Left renal cortex interstitium (tissue), 4 donors: ENCODE results near the gene ETFRF1. TPM values are rescaled to one million over a fixed set of nuclear protein-coding genes. Genes with fewer than 3 reads are reported as not detected.

Experiments
- DNase-seq, 4 donors: peaks; one replicate each; pipeline ENCODE4 v3.0.0-alpha.2; 2013; ENCODE audit warnings: low read depth in 4 of 4, low spot score in 2 of 4, missing footprints in 1 of 4
- polyA plus RNA-seq, 4 donors: library from polyadenylated mRNA; unstranded; fragments of 120-200 nt; gene quantifications; one replicate each; pipeline ENCODE4 v1.2.1, GENCODE V29; 2013; ENCODE audit not compliant: insufficient read length in 4 of 4

Gene ETFRF1, protein sequence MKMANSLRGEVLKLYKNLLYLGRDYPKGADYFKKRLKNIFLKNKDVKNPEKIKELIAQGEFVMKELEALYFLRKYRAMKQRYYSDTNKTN
- 10 to 100 TPM; 35.3 to 46.1 (median 44.3) TPM for polyA plus RNA-seq

DNA sequence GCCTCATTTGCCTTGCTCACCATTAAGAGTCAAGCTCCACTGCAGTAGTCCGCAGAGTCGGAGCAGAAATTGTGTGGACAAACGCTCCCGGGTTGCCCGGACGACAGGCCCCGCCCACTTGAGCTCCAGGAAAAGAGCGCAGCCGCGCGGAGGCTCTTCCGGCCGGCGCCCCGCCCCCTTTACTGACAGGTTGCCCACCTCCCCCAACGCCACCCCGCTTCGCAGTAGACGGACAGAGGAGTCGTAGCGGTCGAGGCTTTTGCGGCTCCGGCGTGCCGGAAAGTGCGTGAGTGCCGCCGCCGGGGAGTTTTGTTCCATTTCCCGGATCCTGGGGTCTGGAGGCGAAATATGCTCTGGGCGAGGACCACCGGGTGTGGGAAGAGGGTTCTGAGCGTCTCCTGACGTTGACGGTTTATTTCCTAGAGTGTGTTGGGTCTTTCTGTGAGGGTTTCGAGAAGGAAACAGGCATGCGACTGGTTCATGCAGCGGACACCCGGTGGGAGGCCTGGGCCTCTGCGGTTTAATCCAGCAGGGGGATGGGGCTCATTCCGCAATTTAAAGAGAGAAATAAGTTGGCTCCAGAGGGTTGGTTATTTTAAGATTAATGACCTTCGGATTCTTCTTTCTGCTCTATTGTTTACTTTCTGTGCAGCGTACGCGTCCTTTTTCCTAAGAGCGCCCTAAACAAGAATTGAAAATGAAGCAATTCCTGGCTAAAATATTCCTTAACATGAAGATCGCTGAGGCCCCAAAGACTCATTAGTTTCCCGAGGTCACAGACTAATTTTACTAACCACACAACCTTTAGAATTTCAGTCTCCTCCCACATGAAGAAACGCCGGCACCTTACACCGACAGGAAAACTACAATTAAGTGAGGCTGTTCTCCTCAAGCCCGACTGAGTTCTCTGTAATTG, at the start of gene ETFRF1, which contains the start of gene DNAI7:
ETFRF1 (plus strand) TSS at position 182 of the 916 bp plus-strand sequence. CDS start 8,720 bp downstream, outside the sequence.
DNAI7 (minus strand) TSS at position 105 of the 916 bp plus-strand sequence; CDS start at position 23, 82 bp downstream.
- peak; percentile 83 to 96 (median 92) for DNase-seq

DNA sequence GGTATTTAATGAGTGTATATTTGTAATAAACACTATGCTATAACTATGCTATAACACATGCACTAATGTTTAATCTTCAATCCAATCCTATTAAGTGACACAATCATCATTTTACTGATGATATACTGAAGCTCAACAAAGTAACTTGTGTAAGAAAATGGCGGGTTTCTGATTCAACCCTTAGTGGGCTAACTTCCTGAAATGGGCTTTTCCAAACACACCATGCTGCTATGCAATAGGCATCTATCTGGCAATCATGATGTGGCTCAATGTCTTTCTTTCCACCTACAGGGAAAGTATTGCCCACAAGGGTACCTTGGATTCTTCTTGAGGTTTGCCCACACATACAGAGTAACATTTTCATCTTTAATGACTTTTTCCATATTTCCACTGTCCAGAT, 48.4 kb upstream of the ETFRF1 start:
- DNase-seq, result no peak

DNA sequence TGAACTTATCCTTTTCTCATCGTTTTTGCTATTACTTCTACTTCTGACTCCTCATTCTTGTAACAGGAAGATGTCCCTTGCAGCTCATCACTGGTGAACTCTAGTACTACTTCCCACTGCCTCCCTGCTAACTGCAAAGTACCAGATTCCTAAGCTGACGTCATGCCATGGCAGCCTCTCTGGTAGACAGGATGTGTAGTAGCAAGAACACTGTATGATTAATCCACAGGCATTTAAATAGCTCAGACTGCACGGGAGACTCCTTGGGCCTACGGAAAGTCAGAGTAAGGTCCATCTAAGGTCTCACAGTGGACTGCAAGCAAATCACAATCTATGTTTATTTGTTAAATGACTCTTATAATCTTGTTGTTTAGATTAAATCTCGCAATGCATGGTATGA, 43.6 kb upstream of the ETFRF1 start:
- DNase-seq, result peak in 2 of 4 donors; percentile 18 to 43

DNA sequence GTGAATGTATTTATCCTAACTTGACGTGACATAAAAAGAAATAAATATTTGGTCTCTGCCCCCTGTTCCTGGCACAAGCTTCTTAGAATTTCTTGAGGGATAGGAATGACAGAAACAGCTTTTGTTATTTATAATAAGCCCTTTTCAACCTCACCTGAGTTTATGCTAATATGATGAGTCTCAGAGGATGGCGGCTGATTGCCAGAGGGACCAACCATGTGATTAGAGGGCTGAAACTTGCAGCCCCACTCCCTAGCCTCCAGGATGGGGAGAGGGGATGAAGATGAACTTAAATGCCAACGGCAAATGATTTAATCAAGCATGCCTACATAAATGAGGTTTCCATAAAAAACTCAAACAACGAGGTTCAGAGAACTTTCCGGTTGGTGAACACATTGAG, 43.0 kb upstream of the ETFRF1 start:
- no peak for DNase-seq

DNA sequence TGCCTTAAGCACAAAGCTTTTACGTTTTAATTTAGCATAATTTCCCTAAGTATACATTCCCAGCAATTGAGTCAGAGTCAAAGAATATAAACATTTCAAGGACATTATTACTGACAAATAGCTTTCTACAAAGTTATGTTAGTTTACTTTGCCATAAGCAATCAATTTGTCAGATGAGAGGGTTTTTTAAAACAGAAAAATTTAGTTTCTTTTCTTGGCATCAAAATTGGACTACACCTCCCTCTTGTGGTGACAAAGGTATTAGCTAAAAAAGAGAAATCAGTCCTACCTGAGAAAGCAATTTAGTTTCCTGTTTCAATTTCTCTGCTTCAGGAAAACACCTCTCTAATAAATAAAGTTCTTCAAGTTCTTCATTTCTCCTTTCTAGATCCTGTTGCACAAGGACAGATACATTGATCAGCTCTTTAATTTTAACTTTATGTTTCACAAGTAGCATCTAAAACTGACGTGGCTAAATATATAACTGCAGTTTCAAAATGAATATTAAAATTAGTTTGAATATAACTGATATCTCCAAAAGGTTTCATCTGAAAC, 39.9 kb upstream of the ETFRF1 start:
- peak in 1 of 4 donors; percentile 32 for DNase-seq

DNA sequence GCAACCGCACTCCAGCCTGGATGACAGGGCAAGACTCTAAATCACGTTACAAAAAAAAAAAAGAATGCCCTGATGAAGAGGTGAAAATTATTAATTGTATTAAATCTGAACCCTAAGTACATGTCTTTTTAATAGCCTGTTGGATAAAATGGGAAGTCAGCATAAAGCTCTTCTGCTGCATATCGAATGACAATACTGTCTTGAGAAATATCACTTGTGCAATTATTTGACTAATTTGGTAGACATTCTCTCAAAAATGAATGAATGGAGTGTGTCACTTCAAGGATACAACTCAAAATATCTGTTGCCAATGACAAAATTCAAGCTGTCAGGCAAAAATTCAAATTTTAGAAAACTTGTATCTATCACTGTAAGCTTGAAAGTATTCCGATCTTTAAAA, 39.0 kb upstream of the ETFRF1 start:
- DNase-seq, result no peak

DNA sequence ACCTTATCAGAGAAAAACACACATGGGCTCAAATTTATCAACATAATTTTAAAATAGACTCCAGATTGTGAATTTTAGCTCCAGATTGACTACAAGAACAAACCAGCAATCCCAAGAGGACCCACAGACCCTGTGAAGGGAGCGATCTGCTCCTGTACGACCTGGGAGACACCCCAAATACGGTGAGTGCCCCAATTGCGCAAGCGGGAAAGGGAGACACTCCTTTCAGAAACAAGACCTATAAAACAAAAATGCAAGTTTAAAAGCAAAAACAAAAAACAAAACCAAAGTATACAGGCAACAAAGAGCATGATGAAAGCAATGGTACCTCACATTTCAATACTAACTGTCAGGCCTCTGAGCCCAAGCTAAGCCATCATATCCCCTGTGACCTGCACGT, 32.2 kb upstream of the ETFRF1 start:
- no peak for DNase-seq

DNA sequence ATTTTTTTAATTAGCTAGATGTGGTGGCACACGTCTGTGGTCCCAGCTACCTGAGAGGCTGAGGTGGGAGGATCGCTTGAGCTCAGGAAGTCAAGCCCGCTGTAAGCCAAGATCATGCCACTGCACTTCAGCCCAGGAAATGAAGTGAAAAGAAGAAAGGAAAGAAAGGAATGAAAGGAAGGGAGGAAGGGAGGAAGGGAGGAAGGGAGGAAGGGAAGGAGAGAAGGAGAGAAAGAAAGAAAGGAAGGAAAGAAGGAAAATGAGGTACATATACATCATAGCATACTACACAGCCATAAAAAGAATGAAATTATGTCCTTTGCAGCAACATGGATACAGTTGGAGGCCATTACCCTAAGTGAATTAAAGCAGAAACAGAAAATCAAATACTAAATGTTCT, 12.3 kb upstream of the ETFRF1 start:
- no peak for DNase-seq

DNA sequence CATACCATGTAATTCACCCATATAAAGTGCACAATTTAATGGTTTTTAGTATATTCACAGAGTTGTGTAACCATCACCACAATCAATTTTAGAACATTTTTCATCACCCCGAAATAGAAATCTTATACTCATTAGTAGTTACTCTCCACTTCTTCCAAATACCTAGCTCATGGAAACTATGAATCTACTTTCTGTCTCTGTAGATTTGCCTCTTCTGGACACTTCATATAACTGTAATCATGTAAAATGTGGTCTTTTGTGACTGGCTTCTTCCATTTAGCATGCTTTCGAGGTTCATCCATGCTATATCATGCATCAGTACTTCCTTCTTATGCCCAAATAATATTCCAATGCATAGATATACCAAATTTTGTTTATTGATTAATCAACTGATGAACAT, 10.9 kb upstream of the ETFRF1 start:
- no peak for DNase-seq

DNA sequence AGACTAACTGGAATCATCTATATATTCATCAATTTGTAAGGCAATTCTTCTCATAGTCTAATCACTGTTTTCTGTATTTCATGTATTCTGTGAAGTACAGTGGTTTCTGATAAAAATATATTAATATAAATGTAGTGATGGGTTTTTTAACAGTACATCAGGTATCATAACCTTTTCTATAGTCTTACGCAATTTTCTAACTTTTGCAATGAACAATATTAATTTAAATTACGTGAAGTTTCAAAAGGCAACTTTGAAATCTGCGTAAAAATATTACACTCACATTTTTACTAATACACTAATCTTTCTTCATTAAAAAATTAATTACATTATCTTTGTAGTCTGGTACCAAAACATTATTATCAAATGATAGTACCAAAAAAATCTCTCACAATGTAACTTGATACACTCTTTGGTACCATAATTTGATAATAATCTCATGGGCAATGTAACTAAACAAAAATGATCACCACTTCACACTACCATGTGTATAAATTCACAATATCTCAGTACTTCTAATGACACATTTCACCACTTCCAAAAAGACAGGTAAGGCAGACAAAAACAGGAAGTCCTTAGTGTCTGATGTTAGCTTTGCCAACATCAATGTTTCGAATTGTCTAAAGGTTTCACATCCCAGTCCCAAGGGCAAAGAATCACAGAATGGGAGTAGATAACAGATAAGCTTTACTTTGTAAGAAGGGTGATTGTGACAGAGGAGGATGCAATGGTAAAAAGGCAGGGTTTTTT, 8.8 kb upstream of the ETFRF1 start:
- no peak for DNase-seq

DNA sequence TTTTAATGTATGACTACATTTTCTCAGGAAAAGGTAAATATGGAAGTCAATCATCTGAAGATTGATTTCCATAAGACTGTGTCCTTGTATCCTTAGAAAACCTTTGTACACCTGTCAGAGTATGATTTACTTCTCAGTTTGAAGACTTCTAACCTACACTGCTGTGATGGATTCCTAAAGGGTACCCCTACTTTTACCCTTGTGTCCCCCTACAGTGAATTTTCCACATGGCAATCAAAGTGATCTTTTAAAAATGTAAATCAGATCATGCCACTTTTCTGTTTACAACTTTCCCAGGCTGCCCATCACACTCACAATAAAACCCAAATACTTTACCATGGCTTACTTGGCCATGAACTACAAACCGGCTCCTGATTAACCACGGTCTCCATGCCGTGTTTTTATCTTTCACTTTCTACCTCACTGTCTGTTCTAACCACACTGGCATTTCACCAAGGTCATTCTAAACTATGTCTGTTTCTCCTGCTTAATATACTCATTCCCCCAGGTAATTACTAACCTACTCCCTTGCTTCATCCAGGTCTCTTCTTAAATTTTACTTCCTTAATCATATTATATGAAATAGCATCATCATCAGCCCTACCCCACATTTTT, 8.1 kb upstream of the ETFRF1 start:
- no peak for DNase-seq

DNA sequence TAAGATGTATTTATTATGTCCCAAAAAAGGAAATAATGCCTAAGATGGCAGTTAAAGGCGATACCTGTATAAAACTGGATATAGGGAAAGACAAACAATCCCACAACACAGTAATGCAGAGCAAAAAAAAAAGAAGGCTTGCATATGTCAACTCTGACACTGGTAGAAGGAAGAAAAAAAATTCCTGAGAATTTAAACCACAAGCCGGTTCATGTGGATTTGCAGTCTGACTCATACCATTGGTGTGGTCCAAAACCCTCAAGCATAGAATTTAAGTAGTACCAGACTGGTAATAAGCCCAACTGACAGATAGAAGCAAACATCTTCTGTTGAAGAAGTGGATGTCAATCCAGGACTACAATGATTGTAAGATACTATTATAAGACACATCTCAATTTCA, 7.3 kb upstream of the ETFRF1 start:
- no peak for DNase-seq

DNA sequence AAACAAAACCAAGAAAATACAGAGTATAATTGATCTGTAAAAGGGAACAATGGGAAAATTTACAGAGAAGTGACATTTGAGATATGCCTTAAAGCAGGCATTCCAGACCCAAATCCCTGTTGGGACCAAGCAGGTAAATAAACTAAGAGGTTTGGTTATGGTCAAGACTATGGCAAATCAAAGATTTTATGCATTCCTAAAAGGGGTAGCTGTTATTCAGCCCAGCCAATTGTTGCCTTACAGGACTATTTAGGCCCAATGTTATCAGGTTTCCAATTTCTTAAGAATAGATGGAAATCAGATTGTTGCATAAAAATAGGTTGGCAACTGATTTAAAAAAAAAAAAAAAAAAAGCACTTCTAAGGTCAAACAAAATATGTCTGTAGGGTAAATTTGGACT, 5.4 kb upstream of the ETFRF1 start:
- DNase-seq, result no peak

DNA sequence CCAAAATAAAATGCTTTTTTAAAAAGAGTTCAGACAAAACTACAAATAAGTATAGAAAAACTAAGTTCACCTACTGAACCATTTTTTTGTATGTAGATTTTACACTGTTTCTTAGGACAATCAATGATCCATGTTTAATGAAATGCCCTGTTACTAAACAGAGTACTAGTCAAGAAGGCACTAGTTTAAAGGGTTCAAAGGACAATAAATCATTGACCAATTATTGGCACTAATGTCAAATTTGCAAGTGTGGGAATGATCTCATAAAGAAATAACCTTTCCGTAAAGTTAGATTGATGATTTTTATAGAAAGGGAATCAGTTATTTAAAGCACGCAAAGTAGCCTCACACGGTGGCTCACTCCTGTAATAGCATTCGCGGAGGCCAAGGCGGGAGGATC, 4.2 kb upstream of the ETFRF1 start:
- DNase-seq, result no peak

DNA sequence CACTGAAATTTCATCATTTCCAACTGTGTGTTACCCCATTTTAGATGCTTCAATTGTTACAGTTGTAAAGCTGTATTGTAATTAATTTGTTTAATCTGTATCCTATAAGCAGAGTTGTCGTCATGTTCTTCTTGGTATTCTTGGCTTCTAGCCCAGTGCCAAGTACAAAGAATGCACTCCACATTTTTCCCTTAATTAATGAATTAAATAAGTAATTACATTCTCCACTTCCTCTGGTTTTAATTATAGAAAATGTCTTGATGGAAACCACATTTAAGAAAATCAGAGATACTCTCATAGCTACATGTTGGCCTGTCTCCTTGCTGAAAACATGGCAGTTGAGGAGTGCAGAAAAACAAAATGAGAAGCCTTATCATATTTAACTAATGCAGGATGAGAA, 823 bp upstream of the ETFRF1 start:
- peak in 1 of 4 donors; percentile 24 for DNase-seq

DNA sequence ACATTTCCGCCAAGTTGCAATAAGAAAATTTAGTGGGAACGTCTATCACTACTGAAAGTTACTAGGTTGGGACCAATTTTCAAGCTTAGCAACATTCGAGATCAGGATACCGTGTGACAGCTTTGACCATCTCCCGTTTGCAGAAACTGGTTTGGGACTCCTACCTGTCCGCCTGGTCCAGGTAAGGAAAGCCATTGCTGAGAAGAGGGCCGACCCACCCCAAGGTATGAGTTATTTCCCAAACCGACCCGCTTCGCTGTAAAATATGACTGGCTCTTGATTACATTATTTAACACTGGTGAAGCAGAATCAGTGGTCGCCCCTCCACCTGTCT, 348 bp upstream of the ETFRF1 start:
- peak in 3 of 4 donors; percentile 8 to 23 (median 9) for DNase-seq

DNA sequence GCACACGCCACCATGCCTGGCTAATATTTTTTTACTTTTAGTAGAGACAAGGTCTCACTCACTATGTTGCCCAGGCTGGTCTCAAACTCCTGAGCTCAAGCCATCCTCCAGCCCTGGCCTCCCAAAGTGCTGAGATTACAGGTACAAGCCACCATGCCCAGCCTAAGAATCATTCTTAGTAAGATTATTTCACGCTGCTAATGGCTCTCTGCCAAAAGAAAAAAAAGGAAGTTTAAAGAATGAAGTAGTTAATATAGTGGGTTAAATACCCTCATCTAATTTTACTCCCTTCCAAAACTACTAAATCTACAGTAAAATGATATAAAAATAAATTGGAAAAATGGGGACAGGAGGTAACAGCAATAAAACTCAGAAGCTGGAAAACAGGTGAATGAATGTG, 2.6 kb downstream of the ETFRF1 start:
- DNase-seq, result no peak

DNA sequence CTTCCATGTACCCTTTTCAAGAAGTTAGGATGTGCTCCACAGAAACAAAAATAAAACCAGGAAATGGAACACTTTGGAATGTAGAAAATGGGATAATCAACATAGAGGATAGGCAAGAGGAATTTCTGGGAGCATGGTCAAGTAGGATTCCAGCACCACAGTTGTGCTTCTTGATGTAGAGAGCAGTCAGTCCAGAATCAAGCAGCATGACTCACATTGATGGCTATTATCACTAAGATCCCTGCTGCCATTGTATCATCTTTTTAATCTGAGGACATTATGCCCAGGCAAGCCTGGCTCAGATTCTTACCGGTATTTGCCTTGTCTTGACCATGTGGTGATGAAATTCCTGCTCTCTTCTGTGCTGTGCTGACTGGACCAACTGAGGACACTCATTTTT, 5.7 kb downstream of the ETFRF1 start:
- DNase-seq, result no peak

DNA sequence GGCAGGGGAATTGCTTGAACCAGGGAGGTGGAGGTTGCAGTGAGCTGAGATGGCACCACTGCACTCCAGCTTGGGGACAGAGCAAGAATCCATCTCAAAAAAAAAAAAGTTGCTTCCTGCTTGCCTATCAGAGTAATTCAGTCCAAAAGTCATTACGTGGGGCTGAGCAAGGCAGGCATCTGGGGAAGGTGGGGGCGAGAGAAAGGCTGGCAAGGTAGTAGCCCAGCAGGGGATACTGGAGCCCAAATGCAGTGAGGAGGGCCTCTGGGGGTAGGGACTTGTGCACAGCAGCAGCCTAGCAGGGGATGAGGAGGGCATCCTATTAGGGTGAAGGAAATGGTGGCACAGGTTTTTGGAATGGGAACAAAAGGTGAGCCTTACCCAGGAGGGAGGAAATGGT, 7.1 kb downstream of the ETFRF1 start:
- no peak for DNase-seq

DNA sequence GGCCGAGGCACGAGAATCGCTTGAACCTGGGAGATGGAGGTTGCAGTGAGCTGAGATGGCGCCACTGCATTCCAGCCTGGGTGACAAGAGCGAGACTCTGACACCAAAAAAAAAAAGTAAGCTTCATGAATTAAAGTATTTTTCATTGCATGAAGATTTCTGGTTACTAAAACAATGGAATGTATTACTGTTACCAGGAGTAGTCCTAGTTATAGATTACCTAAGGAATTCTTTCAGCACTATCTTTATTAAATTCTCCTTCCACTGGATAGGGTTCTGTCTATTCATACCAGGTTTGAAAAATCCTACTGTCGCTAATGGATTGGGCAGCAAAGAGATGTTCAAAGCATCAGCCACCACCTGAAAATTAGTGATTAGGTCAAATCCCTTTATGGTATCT, 12.4 kb downstream of the ETFRF1 start:
- DNase-seq, result no peak

DNA sequence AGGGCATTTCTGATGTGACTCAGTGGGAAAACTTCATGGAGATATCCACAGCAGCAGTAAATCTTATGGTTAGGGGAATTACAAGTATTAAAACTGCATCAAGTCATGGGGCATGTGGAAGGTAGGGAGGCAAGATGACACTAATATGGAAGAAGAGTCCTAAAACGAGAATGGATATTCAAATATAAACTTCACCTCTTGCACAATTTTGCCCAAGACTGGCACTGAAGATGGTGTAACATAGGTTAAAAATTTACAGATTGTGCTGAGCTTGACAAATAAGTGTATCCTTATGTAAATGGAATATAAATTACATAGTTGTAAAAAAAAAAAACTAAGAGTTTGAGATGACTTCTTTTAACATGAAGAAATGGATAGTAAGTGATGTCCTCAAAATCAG, 12.8 kb downstream of the ETFRF1 start:
- no peak for DNase-seq
